Measurements from ENCODE around the gene TSSK2. TPM values are rescaled to one million over a fixed set of nuclear protein-coding genes. Genes with fewer than 3 reads are reported as not detected.

TSSK2 gene
- total and polyA plus RNA-seq, 8 donors = 0.67 TPM; not detected in 7

GRCh38 chr22:19106886-19107729, 24.0 kb upstream of the TSSK2 start:
- no peaks in the 10 kb centered on the region for H3K9me3 ChIP-seq
- no peak overlapping the region for H3K4me3 ChIP-seq
- no peak for ATAC-seq
- H3K27me3 ChIP-seq = no peaks in the 10 kb centered on the region
- no peak for DNase-seq
- no peaks in the 10 kb centered on the region for H3K36me3 ChIP-seq
- intact Hi-C loops (cut with DNase I) = no loop called here
- peak overlapping the region in 1 of 2 donors; percentile 93 for H3K27ac ChIP-seq
- peaks cover 23 to 71% of the 10 kb centered on the region in 2 donors for H3K4me1 ChIP-seq
- TF ChIP-seq CTCF (IDR thresholded peaks at IDR 0.05) = no peak

DNA sequence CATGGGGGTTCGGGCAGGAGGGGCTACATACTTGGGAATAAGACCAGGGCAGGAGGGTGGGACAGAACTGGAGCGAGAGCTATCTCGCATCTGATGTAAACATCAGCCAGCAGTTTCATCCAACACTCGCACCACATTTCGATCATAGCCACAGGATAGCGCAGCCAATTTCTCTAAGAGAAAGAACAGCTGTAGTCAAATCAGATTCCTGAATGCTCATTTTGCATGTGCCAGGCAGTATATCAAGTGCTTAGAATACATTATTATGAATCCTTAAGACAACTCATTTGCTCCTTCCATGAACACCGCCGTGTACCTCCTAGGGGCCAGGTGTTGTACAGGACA, 23.4 kb upstream of the TSSK2 start:
- ATAC-seq = no peak
- no peaks in the 10 kb centered on the region for H3K36me3 ChIP-seq
- intact Hi-C loops (cut with DNase I) = no loop called here
- DNase-seq = peak in 1 of 4 donors; percentile 55
- TF ChIP-seq CTCF (IDR thresholded peaks at IDR 0.05) = no peak
- no peaks in the 10 kb centered on the region for H3K27me3 ChIP-seq
- peaks cover 23 to 71% of the 10 kb centered on the region in 2 donors for H3K4me1 ChIP-seq
- H3K4me3 ChIP-seq = no peak overlapping the region
- peak overlapping the region in 1 of 2 donors; percentile 93 for H3K27ac ChIP-seq
- H3K9me3 ChIP-seq = no peaks in the 10 kb centered on the region

DNA sequence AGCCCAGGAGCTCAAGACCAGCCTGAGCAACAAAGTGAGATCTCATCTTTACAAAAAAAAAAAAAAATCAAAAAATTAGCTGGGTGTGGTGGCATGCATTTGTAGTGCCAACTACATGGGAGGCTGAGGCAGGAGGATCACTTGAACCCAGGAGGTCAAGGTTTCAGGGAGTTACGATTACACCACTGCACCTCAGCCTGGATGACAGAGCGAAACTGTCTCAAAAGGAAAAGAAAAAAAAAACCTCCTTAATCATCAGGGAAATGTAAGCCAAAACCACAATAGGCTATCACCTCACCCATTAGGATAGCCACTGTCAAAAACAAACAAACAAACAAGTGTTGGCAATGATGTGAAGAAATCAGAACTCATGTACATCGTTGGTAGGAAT, 22.3 kb upstream of the TSSK2 start:
- no peak for ATAC-seq

GRCh38 chr22:19109198-19110063, 21.7 kb upstream of the TSSK2 start:
- H3K4me3 ChIP-seq = no peak overlapping the region
- DNase-seq (peak in 2 of 4 donors; percentile 63 to 64), ATAC-seq (peak; percentile 88)
- no peaks in the 10 kb centered on the region for H3K9me3 ChIP-seq
- H3K4me1 ChIP-seq = peaks cover 23 to 68% of the 10 kb centered on the region in 2 donors
- no peak for TF ChIP-seq CTCF (IDR thresholded peaks at IDR 0.05)
- intact Hi-C loops (cut with DNase I) = no loop called here
- no peaks in the 10 kb centered on the region for H3K27me3 ChIP-seq
- peak overlapping the region; percentile 83 to 93 for H3K27ac ChIP-seq
- no peaks in the 10 kb centered on the region for H3K36me3 ChIP-seq

More for the DNA sequence above, 22.3 kb upstream of the TSSK2 start:
- no peaks in the 10 kb centered on the region for H3K27me3 ChIP-seq
- H3K27ac ChIP-seq = peak overlapping the region; percentile 83 to 93
- H3K36me3 ChIP-seq = no peaks in the 10 kb centered on the region
- TF ChIP-seq CTCF (IDR thresholded peaks at IDR 0.05) = no peak
- no peak for DNase-seq
- H3K9me3 ChIP-seq = no peaks in the 10 kb centered on the region
- H3K4me1 ChIP-seq = peaks cover 23 to 68% of the 10 kb centered on the region in 2 donors
- intact Hi-C loops (cut with DNase I) = no loop called here
- H3K4me3 ChIP-seq = no peak overlapping the region

DNA sequence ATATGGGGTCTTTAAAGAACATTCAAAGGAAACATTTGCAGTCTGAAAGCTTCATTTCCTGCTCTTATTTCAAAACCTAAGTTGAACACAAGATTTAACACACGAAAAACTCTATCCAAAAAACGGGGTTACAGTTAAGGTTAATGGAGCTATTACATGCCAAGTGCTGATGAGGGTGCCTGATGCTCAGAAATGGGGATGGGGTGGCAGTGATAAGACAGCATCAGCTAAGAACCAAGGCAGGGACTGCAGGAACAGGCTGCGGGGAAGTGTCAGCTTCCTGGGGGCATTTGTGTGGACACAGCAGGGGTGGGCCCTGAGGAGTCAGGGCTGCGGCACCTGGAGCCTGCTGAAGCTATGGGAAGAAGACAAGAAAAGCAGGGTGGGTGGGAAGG, 21.0 kb upstream of the TSSK2 start:
- TF ChIP-seq CTCF (IDR thresholded peaks at IDR 0.05) = no peak
- H3K4me3 ChIP-seq = no peak overlapping the region
- intact Hi-C loops (cut with DNase I) = no loop called here

More for the DNA sequence above, 21.0 kb upstream of the TSSK2 start:
- no peak for ATAC-seq
- Histone ChIP-seq H3K4me1 (peaks cover 23 to 74% of the 10 kb centered on the region in 2 donors), H3K9me3 (no peaks in the 10 kb centered on the region), H3K27me3 (no peaks in the 10 kb centered on the region), H3K36me3 (no peaks in the 10 kb centered on the region), H3K27ac (peak overlapping the region; percentile 83 to 93)
- DNase-seq = no peak

Data from left lung (tissue), 10 donors.